HG02623 (cell line): ENCODE results near the gene APBB2.
A peak's percentile ranks its signal among the peaks of the same experiment; 100 is the strongest.

Experiments
- ATAC-seq: cut with Tn5 transposase; IDR thresholded peaks from one replicate; pipeline ENCODE4 v1.9.1; 2021; ENCODE audit warnings: moderate library complexity; ENCODE audit not compliant: unreplicated experiment

Gene APBB2

GRCh38 chr4:41196633-41197332 lies 17.6 kb downstream of the APBB2 start:
- no peak for ATAC-seq

DNA sequence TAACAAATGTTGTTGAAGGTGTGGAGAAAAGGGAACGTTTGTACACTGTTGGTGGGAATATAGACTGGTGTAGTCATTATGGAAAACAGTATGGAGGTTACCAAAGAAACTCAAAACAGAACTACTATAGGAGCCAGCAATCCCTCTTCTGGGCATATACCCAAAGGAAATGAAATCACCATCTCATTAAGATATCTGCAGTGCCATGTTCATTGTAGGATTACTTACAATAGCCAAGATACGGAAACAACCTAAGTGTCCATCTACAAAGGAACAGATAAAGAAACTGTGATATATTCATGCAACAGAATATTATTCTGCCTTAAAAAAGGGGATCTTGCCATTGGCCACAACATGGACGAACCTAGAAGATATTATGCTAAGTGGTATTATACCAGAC lies 22.2 kb downstream of the APBB2 start:
- ATAC-seq = no peak

DNA sequence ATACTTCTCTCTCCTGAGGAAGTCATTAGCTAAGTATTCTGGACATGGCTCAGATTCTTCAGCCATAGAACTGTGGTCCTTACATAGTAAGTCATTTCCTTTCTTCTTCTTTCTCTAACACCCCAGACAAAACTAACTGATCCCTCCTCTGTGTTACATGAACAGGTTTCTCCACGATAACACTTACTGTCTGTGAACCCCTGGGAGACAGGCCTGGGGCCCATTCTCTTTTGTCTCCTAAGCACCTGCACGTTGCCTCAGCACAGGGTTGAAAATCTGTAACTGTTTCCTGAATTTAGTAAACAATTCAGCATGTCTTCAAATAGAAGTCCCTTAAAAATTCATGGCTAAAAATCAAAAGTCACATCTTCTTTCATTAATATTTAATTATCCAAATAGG lies 24.7 kb downstream of the APBB2 start:
- ATAC-seq = no peak

- peak; percentile 46 for ATAC-seq
These were observed 25.3 kb downstream of the APBB2 start for GRCh38 chr4:41189076-41189475.

DNA sequence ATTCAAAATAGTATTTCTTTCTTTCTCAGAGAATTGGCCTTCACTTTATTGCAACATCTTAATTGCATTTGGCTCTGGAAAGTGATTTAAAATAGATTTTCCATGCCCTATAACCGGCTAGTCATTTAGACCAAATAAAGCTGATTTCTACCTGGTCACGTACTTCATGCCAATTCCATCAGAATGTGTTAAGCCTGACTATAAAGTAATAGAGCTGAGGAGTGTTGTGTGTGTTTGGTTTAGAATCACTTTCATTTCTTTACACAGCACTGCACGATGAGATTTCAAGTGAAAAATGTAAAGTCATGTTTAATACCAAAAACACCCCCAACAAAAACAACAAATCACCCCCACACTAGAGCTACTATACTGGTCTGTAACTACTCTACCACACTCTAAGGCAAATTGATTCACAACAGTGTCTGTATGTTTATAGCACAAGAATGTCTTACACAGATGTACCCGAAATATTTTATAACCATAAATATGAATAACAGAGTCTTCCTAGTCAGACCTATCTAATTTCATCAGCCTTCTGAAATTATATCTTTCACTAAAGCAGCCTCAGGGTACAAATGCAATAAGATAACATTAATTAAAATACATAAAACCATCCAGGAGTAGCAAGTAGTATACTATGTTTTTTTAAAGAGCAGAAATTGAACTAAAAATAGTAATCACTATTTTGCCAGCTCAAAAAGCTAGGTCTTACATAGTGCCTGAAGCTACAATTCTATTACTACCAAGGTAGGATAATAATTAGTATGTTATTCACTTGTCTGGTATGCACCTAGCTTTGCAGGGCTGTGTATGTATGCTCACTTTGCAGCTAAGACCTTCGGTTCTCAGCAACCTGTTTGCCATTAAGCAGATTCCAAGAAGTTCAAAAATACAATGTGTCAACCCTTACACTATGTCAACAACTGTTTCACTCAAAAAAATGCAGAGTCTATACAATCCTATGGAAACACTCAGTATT lies 28.4 kb downstream of the APBB2 start:
- ATAC-seq = no peak

DNA sequence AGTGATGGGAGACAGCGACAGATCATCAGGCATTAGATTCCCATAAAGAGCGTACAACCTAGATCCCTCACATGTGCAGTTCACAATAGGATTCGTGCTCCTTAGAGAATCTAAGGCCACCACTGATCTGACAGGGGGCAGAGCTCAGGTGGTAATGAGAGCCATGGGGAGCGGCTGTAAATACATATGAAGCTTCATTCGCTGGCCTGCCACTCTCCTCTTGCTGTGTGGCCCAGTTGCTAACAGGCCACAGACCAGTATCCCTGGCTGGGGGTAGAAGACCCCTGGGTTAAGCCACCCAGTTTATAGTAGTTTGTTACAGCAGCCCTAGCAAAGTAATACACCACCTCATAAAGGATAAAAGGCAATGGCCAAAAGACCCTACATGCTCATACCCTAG lies 30.3 kb downstream of the APBB2 start:
- ATAC-seq = no peak

- ATAC-seq = no peak
These were observed 31.3 kb downstream of the APBB2 start for GRCh38 chr4:41183021-41183553.

- no peak for ATAC-seq
These were observed 33.3 kb downstream of the APBB2 start for GRCh38 chr4:41181037-41181436.

- ATAC-seq = no peak
These were observed 34.7 kb downstream of the APBB2 start for GRCh38 chr4:41179498-41180195.

DNA sequence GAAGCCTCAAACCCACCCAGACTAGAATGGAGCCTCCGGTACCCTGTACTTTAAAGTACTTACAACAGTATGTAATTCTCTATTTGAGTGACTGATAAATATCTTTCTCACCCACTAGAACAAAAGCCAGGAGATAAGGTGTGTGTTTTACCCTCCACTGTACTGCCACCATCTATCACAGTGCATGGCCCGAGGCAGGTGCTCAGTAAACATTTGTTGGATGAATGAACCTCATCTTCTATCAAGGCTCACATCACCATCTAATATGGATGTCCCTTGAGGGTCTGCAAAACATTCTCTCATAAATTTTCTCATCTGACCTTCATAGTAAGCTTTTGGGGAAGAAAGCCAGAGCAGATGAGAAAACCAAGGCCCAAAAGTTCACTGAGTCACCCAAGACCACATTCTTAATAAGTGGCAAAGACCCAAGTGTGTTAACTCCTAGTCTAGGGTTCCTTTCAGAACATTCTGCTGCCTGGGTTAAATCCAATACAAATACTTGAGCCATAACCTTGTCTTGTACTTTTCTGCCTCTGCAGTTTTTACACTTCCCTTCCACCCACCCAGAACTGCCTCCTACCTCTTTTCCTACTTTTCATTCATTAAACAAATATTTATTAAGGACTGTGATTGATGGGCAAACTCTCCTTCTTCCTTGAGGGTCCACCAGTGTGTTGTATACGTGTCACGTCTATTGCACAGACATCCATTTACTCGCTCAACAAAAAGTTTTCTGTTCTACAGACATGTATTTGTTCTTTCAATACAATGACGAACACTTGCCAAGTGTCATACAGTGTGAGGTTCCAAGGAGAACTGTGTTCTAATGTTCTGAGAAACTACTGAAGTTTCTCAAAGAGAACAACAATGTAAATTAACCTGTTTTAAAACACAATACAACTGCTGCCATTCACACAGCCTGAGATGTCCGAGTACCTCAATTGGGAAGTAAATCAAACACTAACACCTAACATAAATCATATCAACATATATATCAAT lies 35.7 kb downstream of the APBB2 start:
- ATAC-seq = no peak

DNA sequence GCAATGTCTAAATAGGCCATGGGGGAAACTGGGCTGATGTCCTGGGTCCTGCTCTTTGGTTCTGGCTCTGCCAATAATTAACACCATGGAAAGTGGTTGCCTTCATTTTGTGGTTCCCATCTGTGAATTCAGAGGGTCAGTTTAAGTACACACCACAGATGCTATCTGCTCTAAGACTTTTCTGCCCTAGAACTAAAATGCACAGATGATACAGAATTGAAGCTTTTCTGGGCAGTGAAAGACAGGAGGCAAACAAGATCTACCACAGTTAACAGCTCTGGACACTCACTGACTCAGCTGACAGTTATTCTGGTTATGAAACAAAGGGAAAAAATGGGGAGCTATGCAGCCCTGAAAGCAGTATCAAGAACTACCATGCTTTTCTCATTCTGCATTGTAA lies 37.3 kb downstream of the APBB2 start:
- ATAC-seq = no peak

GRCh38 chr4:41176340-41176739 lies 38.0 kb downstream of the APBB2 start:
- ATAC-seq = no peak

- ATAC-seq = no peak
These were observed 38.5 kb downstream of the APBB2 start for GRCh38 chr4:41175794-41176193.

GRCh38 chr4:41174444-41174843 lies 39.9 kb downstream of the APBB2 start:
- no peak for ATAC-seq

DNA sequence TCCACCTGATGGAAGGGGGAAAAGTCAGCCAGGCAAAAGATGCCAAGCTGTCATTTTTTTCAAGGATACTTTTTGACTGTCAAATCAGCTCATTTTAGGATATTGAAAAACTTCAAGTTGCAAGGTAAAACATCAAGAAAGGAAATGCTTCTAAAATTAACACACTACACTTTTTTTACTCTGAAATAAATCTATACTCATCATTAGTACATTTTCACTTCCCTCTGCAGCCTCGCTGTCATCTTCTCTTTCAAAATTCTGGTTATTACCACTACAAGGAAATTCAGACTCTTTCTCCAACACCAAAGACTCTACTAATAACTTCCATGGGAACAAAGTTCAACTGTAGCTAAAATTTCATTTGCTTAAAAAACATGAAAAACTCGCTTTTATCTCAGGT lies 41.6 kb downstream of the APBB2 start:
- ATAC-seq = no peak

DNA sequence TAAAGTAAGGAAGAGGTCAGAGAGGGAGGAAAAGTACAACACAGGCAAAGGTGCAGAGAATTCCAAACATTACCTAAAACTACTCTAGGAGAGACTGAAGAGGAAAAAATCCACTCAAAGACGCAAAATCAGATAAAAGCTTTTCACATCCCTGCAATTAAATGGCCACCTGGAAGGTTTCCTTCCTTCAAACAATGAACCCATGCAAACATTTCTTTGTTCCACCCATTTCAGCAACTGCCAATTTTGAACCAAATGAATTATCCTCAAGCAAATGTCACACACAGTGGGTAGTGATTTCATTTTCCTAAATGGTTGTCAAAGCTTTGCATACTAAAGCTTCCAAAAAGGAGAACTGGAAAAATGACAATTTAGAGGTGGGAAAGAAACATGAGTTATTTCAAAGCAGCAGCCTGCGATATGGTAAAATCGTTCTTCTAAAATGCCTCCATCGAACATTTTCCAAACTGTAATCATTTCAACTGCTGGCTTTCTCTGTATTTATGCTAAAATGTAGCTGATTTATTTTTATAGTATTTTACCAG lies 45.0 kb downstream of the APBB2 start:
- ATAC-seq = no peak

GRCh38 chr4:41167191-41167590 lies 47.2 kb downstream of the APBB2 start:
- no peak for ATAC-seq

DNA sequence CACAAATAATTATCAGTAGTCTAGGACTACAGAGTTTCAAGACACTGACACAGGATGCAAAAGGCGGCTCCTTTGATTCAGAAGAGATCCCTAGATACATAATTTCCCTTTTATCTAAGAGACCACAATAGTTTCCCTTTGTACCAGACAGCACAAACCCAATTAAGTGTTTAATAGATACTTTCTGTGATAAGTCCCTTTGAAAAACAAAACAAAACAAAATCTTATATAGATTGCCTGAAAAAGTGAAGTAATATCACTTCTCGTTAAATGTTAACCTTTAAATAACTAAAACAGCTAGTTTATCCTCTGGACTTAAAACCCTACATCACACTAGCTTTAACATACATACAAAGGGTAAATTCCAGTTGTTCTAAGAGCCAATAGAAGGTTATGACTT lies 49.9 kb downstream of the APBB2 start:
- ATAC-seq = no peak

- no peak for ATAC-seq
These were observed 53.0 kb downstream of the APBB2 start for GRCh38 chr4:41161355-41161754.

- no peak for ATAC-seq
These were observed 53.5 kb downstream of the APBB2 start for GRCh38 chr4:41160856-41161255.
